IMR-90 (cell line): Measurements from ENCODE around the gene KCTD20. TPM values are rescaled to one million over a fixed set of nuclear protein-coding genes. Genes with fewer than 3 reads are reported as not detected.

Source experiments
- ATAC-seq: fragments of 200-7000 bp; cut with Tn5 transposase; 2 replicates; pipeline ENCODE4 v1.9.1; 2020; ENCODE audit warnings: low read depth, mild to moderate bottlenecking, moderate library complexity
- BruUV-seq: library from RNA; stranded (reverse); fragments of 400-500 nt; replicated peaks from 2 replicates; lab custom pipeline; 2021; lab: Mats Ljungman, UMichigan
- CTCF ChIA-PET: fragments of 300-600 bp; formaldehyde crosslinking; extraction: SDS; loops from one replicate; lab custom pipeline; 2021; ENCODE audit warnings: antibody characterized with exemption; lab: Yijun Ruan, JAX
- POLR2A ChIA-PET: fragments of 300-600 bp; sonication (Branson Sonifier 250); formaldehyde crosslinking; loops from one replicate; lab custom pipeline; 2022; ENCODE audit warnings: antibody characterized with exemption; ENCODE audit not compliant: unreplicated experiment; lab: Charles Lee
- DNase-seq: peaks from one replicate; pipeline ENCODE4 v3.0.0; 2013
- H2AFZ ChIP-seq: replicated peaks from 2 replicates; pipeline ENCODE3; 2013; ENCODE audit warnings: low read length, mild to moderate bottlenecking; ENCODE audit not compliant: poor library complexity
- H2AK5ac ChIP-seq: 2 replicates; pipeline ENCODE4 v1.6.1; 2013; ENCODE audit warnings: low read depth, low read length, inconsistent platforms
- H2AK9ac ChIP-seq: replicated peaks from 2 replicates; pipeline ENCODE3; 2013; ENCODE audit warnings: mild to moderate bottlenecking, low read depth, low read length, moderate library complexity; ENCODE audit not compliant: poor library complexity
- H2BK120ac ChIP-seq: 2 replicates; pipeline ENCODE4 v1.6.1; 2013; ENCODE audit warnings: low read depth, low read length, inconsistent platforms
- H2BK15ac ChIP-seq: 3 replicates; pipeline ENCODE4 v1.6.1; 2013; ENCODE audit warnings: low read depth, low read length, inconsistent platforms
- H2BK20ac ChIP-seq: 2 replicates; pipeline ENCODE4 v1.6.1; 2013; ENCODE audit warnings: low read depth, mild to moderate bottlenecking, inconsistent platforms, low read length, moderate library complexity
- H2BK5ac ChIP-seq: 2 replicates; pipeline ENCODE4 v1.6.1; 2013; ENCODE audit warnings: mild to moderate bottlenecking, low read depth, low read length, inconsistent platforms; ENCODE audit not compliant: poor library complexity, severe bottlenecking
- H3K14ac ChIP-seq: replicated peaks from 2 replicates; pipeline ENCODE4 v1.6.1; 2013; ENCODE audit warnings: low read depth, low read length, inconsistent platforms
- H3K18ac ChIP-seq: 2 replicates; pipeline ENCODE4 v1.6.1; 2013; ENCODE audit warnings: low read depth, low read length, control low read depth
- H3K23ac ChIP-seq: 2 replicates; pipeline ENCODE4 v1.6.1; 2013; ENCODE audit warnings: low read depth, low read length, inconsistent platforms
- H3K27ac ChIP-seq: 2 replicates; pipeline ENCODE4 v1.5.1; 2013; ENCODE audit warnings: mild to moderate bottlenecking, control low read depth, low read length; ENCODE audit not compliant: insufficient read depth
- H3K27me3 ChIP-seq: 2 replicates; pipeline ENCODE4 v1.6.1; 2013; ENCODE audit warnings: low read length; ENCODE audit not compliant: control insufficient read depth, insufficient read depth
- H3K36me3 ChIP-seq: 2 replicates; pipeline ENCODE4 v1.6.1; 2013; ENCODE audit warnings: low read length, mixed read lengths; ENCODE audit not compliant: control insufficient read depth, insufficient read depth
- H3K4ac ChIP-seq: 2 replicates; pipeline ENCODE4 v1.6.1; 2013; ENCODE audit warnings: low read depth, low read length, inconsistent platforms
- H3K4me1 ChIP-seq: 2 replicates; pipeline ENCODE4 v1.6.1; 2013; ENCODE audit warnings: low read length, mixed read lengths; ENCODE audit not compliant: control insufficient read depth, insufficient read depth
- H3K4me2 ChIP-seq: 2 replicates; pipeline ENCODE4 v1.6.1; 2013; ENCODE audit warnings: low read depth, mild to moderate bottlenecking, control low read depth, low read length, moderate library complexity
- H3K4me3 ChIP-seq: 2 replicates; pipeline ENCODE4 v1.5.1; 2013; ENCODE audit warnings: low read depth, mild to moderate bottlenecking, control low read depth, low read length, moderate library complexity; ENCODE audit not compliant: insufficient read depth
- H3K56ac ChIP-seq: 2 replicates; pipeline ENCODE4 v1.6.1; 2013; ENCODE audit warnings: low read length, inconsistent platforms; ENCODE audit not compliant: insufficient read depth; ENCODE audit errors: extremely low read depth
- H3K79me1 ChIP-seq, 2 experiments: 2 replicates each; pipeline ENCODE4 v1.6.1; 2013; ENCODE audit warnings: low read length in 2 of 2, inconsistent platforms in 1 of 2, low read depth in 1 of 2
- H3K9ac ChIP-seq: 2 replicates; pipeline ENCODE4 v1.6.1; 2013; ENCODE audit warnings: low read depth, low read length, control low read depth
- H3K9me1 ChIP-seq: 2 replicates; pipeline ENCODE4 v1.6.1; 2013; ENCODE audit warnings: low read length, inconsistent platforms; ENCODE audit not compliant: insufficient read depth
- H3K9me3 ChIP-seq: 2 replicates; pipeline ENCODE4 v1.6.1; 2013; ENCODE audit warnings: low read length; ENCODE audit not compliant: control insufficient read depth, insufficient read depth
- H4K20me1 ChIP-seq: 2 replicates; pipeline ENCODE4 v1.6.1; 2013; ENCODE audit warnings: low read length, inconsistent platforms; ENCODE audit not compliant: insufficient read depth
- H4K5ac ChIP-seq: 2 replicates; pipeline ENCODE4 v1.6.1; 2013; ENCODE audit warnings: mild to moderate bottlenecking, low read depth, low read length, control low read depth
- H4K8ac ChIP-seq, 2 experiments: 2 replicates each; pipeline ENCODE4 v1.6.1; 2013; ENCODE audit warnings: low read depth in 2 of 2, low read length in 2 of 2, control low read depth in 1 of 2, inconsistent platforms in 1 of 2
- H4K91ac ChIP-seq: 2 replicates; pipeline ENCODE4 v1.6.1; 2013; ENCODE audit warnings: low read depth, low read length, inconsistent platforms; ENCODE audit not compliant: insufficient read depth
- MAFK ChIP-seq: IDR thresholded peaks from 2 replicates; pipeline ENCODE4 v1.6.1; 2012; ENCODE audit warnings: low read depth, low read length, improper control_type of control experiment
- MXI1 ChIP-seq: IDR thresholded peaks from 2 replicates; pipeline ENCODE4 v1.6.1; 2012; ENCODE audit warnings: low read depth, mild to moderate bottlenecking, low read length, moderate library complexity, borderline replicate concordance
- POLR2A ChIP-seq: IDR thresholded peaks from 2 replicates; pipeline ENCODE4 v1.6.1; 2012; ENCODE audit warnings: mild to moderate bottlenecking, low read depth, low read length
- RAD21 ChIP-seq: IDR thresholded peaks from 2 replicates; pipeline ENCODE4 v1.6.1; 2012; ENCODE audit warnings: low read length, improper control_type of control experiment
- RFX5 ChIP-seq: IDR thresholded peaks from 2 replicates; pipeline ENCODE4 v1.8.0; 2012; ENCODE audit warnings: low read depth, mild to moderate bottlenecking, low read length, moderate library complexity
- whole genome bisulfite sequencing, 2 experiments: methylation state at CpG; one replicate each; pipeline versions ENCODE4 v1.1.5 to v1.1.7; 2013; ENCODE audit warnings: missing lambda C conversion rate in 2 of 2; ENCODE audit not compliant: insufficient read length in 1 of 2; ENCODE audit errors: extremely low coverage in 2 of 2; 5-methylcytosine and 5-hydroxymethylcytosine counted together
- dilution Hi-C: fragments of 300-500 bp; cut with HindIII; formaldehyde crosslinking; loops from one replicate; pipeline ENCODE4 v1.14.3; 2018; ENCODE audit warnings: low sequenced_read_pairs; ENCODE audit not compliant: unreplicated experiment
- in situ Hi-C: fragments of 300-500 bp; cut with MboI; formaldehyde crosslinking; loops from 3 replicates; pipeline ENCODE4 v1.14.3; 2019; ENCODE audit warnings: low sequenced_read_pairs, inconsistent platforms, mixed read lengths
- intact Hi-C: fragments of 100-400 bp; cut with micrococcal nuclease; formaldehyde crosslinking; loops from 2 replicates; pipeline ENCODE4 v1.10.0; 2022
- polyA plus RNA-seq, 3 experiments: library from polyadenylated mRNA; depleted of rRNA; stranded (reverse); fragments of >200 nt; gene quantifications; 2 replicates each; pipeline ENCODE4 v1.2.3, GENCODE V29; 2012; ENCODE audit warnings: low replicate concordance in 1 of 3
- total RNA-seq: library from RNA; depleted of rRNA; stranded (reverse); fragments of >200 nt; gene quantifications from 2 replicates; pipeline ENCODE4 v1.2.3, GENCODE V29; 2012
- TF ChIP-seq, protein P1 (sequence below): fragments of 150-350 bp; IDR thresholded peaks from 2 replicates; pipeline ENCODE4 v1.6.1; 2017; ENCODE audit warnings: mild to moderate bottlenecking, antibody characterized with exemption, low read length, low read depth
- TF ChIP-seq, protein P2 (sequence below): conservative IDR thresholded peaks from 2 replicates; pipeline ENCODE4 v1.5.1; 2012; ENCODE audit warnings: mild to moderate bottlenecking, low read depth, low read length, improper control_type of control experiment

Gene KCTD20
- total and polyA plus RNA-seq, 2 of the 4 experiments (the other 2 are of a cell fraction), result 55.4 to 150 TPM

DNA sequence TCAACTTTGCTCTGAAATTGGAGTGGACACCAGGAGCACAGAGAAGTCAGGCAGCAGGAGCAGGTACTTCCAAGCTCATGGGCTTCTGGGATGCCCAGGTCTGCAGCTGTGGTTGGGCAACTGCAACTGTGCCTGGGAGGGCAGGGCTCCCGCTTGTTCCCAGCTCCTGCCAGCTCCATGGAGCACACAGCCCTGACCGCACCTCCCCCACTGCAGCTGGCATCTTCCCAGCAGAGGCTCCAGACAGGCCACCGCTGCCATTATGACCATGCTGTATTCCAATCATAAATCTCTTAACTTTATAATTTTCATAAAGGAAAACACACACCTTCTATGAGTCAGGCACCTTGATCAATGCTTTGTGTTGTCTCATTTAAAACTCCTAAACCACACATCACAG is 67.6 kb downstream of the KCTD20 start:
- Histone ChIP-seq H2BK15ac (no peak overlapping the region), H3K79me1 (peaks cover 0 to 3% of the 10 kb centered on the region in 2 experiments; a peak in 2 of 4 replicates), H3K36me3 (peaks cover 26% of the 10 kb centered on the region), H2AK9ac (no peak overlapping the region), H4K91ac (no peak overlapping the region), H2AK5ac (no peak overlapping the region), H2BK20ac (no peak overlapping the region), H3K14ac (no peak overlapping the region), H3K27ac (no peak overlapping the region), H2BK120ac (no peak overlapping the region), H3K4me1 (no peaks in the 10 kb centered on the region), H2AFZ (no peak overlapping the region), H3K27me3 (no peaks in the 10 kb centered on the region), H3K4me2 (no peak overlapping the region), H3K9ac (no peak overlapping the region), H2BK5ac (no peak overlapping the region), H3K9me3 (no peaks in the 10 kb centered on the region), H3K4me3 (no peak overlapping the region), H3K56ac (no peak overlapping the region), H3K4ac (no peak overlapping the region), H3K9me1 (no peaks in the 10 kb centered on the region), H4K5ac (no peak overlapping the region), H3K23ac (no peak overlapping the region), H4K20me1 (no peaks in the 10 kb centered on the region; the same call in 1 of the 2 replicates), H4K8ac (no peak overlapping the region), H3K18ac (no peak overlapping the region)
- ATAC-seq (no peak), DNase-seq (no peak)
- WGBS, 2 experiments, result no CpG with 5 or more reads among the region's 3 CpGs
- TF ChIP-seq RFX5 (no peak), MAFK (no peak), MXI1 (no peak), RAD21 (no peak), POLR2A (no peak)
- TF ChIP-seq, protein P1, sequence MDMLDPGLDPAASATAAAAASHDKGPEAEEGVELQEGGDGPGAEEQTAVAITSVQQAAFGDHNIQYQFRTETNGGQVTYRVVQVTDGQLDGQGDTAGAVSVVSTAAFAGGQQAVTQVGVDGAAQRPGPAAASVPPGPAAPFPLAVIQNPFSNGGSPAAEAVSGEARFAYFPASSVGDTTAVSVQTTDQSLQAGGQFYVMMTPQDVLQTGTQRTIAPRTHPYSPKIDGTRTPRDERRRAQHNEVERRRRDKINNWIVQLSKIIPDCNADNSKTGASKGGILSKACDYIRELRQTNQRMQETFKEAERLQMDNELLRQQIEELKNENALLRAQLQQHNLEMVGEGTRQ, result no peak
- TF ChIP-seq, protein P2, sequence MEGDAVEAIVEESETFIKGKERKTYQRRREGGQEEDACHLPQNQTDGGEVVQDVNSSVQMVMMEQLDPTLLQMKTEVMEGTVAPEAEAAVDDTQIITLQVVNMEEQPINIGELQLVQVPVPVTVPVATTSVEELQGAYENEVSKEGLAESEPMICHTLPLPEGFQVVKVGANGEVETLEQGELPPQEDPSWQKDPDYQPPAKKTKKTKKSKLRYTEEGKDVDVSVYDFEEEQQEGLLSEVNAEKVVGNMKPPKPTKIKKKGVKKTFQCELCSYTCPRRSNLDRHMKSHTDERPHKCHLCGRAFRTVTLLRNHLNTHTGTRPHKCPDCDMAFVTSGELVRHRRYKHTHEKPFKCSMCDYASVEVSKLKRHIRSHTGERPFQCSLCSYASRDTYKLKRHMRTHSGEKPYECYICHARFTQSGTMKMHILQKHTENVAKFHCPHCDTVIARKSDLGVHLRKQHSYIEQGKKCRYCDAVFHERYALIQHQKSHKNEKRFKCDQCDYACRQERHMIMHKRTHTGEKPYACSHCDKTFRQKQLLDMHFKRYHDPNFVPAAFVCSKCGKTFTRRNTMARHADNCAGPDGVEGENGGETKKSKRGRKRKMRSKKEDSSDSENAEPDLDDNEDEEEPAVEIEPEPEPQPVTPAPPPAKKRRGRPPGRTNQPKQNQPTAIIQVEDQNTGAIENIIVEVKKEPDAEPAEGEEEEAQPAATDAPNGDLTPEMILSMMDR, result no peak
- no TSS peak for BruUV-seq
- CTCF ChIA-PET, result no interaction called here
- intact Hi-C loops, result no loop called here
- in situ Hi-C loops, result no loop called here
- dilution Hi-C loops, result no loop called here
- POLR2A ChIA-PET, result no interaction called here
